ENCODE measurements around the gene CYB5D1.

DNA sequence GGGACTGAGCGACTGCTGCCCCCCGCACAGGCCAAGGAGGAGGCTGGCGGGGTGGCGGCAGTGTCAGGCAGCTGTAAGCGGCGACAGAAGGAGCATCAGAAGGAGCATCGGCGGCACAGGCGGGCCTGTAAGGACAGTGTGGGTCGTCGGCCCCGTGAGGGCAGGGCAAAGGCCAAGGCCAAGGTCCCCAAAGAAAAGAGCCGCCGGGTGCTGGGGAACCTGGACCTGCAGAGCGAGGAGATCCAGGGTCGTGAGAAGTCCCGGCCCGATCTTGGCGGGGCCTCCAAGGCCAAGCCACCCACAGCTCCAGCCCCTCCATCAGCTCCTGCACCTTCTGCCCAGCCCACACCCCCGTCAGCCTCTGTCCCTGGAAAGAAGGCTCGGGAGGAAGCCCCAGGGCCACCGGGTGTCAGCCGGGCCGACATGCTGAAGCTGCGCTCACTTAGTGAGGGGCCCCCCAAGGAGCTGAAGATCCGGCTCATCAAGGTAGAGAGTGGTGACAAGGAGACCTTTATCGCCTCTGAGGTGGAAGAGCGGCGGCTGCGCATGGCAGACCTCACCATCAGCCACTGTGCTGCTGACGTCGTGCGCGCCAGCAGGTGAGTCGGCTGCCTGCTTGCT is 8.6 kb upstream of the CYB5D1 start:
- TF ChIP-seq, protein P1, sequence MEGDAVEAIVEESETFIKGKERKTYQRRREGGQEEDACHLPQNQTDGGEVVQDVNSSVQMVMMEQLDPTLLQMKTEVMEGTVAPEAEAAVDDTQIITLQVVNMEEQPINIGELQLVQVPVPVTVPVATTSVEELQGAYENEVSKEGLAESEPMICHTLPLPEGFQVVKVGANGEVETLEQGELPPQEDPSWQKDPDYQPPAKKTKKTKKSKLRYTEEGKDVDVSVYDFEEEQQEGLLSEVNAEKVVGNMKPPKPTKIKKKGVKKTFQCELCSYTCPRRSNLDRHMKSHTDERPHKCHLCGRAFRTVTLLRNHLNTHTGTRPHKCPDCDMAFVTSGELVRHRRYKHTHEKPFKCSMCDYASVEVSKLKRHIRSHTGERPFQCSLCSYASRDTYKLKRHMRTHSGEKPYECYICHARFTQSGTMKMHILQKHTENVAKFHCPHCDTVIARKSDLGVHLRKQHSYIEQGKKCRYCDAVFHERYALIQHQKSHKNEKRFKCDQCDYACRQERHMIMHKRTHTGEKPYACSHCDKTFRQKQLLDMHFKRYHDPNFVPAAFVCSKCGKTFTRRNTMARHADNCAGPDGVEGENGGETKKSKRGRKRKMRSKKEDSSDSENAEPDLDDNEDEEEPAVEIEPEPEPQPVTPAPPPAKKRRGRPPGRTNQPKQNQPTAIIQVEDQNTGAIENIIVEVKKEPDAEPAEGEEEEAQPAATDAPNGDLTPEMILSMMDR (IDR thresholded peaks at IDR 0.05): no peak
- TF ChIP-seq POLR2A (IDR thresholded peaks at IDR 0.05): no peak

Measured in thyroid gland (tissue), 4 donors.